GM23338 (cell line): ENCODE measurements around the gene GPC6. TPM values are rescaled to one million over a fixed set of nuclear protein-coding genes. Genes with fewer than 3 reads are reported as not detected.

Source experiments
- ATAC-seq: fragments of 200-7000 bp; cut with Tn5 transposase; 3 replicates; pipeline ENCODE4 v1.9.1; 2020
- DNase-seq: peaks from one replicate; pipeline ENCODE4 v3.0.0-alpha.2; 2015; ENCODE audit warnings: low spot score
- H2AFZ ChIP-seq: fragments of 200-600 bp; sonication (generic); 2 replicates; pipeline ENCODE4 v1.8.0; 2016; ENCODE audit warnings: antibody characterized with exemption, mild to moderate bottlenecking, moderate library complexity
- H3F3A ChIP-seq: fragments of 200-600 bp; sonication (generic); replicated peaks from 2 replicates; pipeline ENCODE4 v1.8.0; 2017; ENCODE audit warnings: antibody characterized with exemption, mixed run types, low read depth
- H3K27ac ChIP-seq: fragments of 200-600 bp; sonication (generic); 2 replicates; pipeline ENCODE4 v1.6.1; 2016; ENCODE audit warnings: low read depth
- H3K27me3 ChIP-seq: fragments of 200-600 bp; sonication (generic); 2 replicates; pipeline ENCODE4 v1.8.0; 2016; ENCODE audit warnings: mild to moderate bottlenecking, mixed run types, moderate library complexity; ENCODE audit not compliant: insufficient read depth
- H3K36me3 ChIP-seq: fragments of 200-600 bp; sonication (generic); 2 replicates; pipeline ENCODE4 v1.8.0; 2016; ENCODE audit warnings: mild to moderate bottlenecking; ENCODE audit not compliant: insufficient read depth
- H3K4me1 ChIP-seq: fragments of 200-600 bp; sonication (generic); 2 replicates; pipeline ENCODE4 v1.8.0; 2016; ENCODE audit warnings: mild to moderate bottlenecking, moderate library complexity; ENCODE audit not compliant: insufficient read depth
- H3K4me2 ChIP-seq: fragments of 200-600 bp; sonication (generic); 2 replicates; pipeline ENCODE4 v1.7.1; 2017; ENCODE audit warnings: mixed run types
- H3K4me3 ChIP-seq: fragments of 200-600 bp; sonication (generic); 2 replicates; pipeline ENCODE4 v1.6.1; 2016; ENCODE audit warnings: mixed run types
- H3K79me2 ChIP-seq: fragments of 200-600 bp; sonication (generic); replicated peaks from 2 replicates; pipeline ENCODE4 v1.8.0; 2017; ENCODE audit warnings: mild to moderate bottlenecking; ENCODE audit not compliant: insufficient read depth
- H3K9me2 ChIP-seq: fragments of 200-600 bp; sonication (generic); 2 replicates; pipeline ENCODE4 v1.8.0; 2017; ENCODE audit not compliant: insufficient read depth
- H4K20me1 ChIP-seq: fragments of 200-600 bp; sonication (generic); replicated peaks from 2 replicates; pipeline ENCODE4 v1.8.0; 2017; ENCODE audit warnings: mild to moderate bottlenecking; ENCODE audit not compliant: insufficient read depth
- H3K27ac Mint-ChIP-seq: 2 replicates; pipeline ENCODE4 v1.8.0; 2020; ENCODE audit warnings: inconsistent platforms, mild to moderate bottlenecking, moderate library complexity, mixed read lengths
- H3K27me3 Mint-ChIP-seq: 3 replicates; pipeline ENCODE4 v1.8.0; 2022; ENCODE audit warnings: low read depth, mild to moderate bottlenecking, moderate library complexity, mixed read lengths, inconsistent platforms; ENCODE audit not compliant: insufficient read depth, poor library complexity
- H3K36me3 Mint-ChIP-seq: 3 replicates; pipeline ENCODE4 v1.8.0; 2021; ENCODE audit warnings: low read depth, mild to moderate bottlenecking, inconsistent platforms, moderate library complexity, mixed read lengths
- H3K4me1 Mint-ChIP-seq: 3 replicates; pipeline ENCODE4 v1.8.0; 2020; ENCODE audit warnings: mild to moderate bottlenecking, inconsistent platforms, mixed read lengths
- H3K4me3 Mint-ChIP-seq: 3 replicates; pipeline ENCODE4 v1.8.0; 2021; ENCODE audit warnings: moderate library complexity, mild to moderate bottlenecking, inconsistent platforms, mixed read lengths
- H3K9me3 Mint-ChIP-seq: 3 replicates; pipeline ENCODE4 v1.8.0; 2020; ENCODE audit warnings: moderate library complexity, mild to moderate bottlenecking, inconsistent platforms, mixed read lengths
- CREB1 ChIP-seq: fragments of 250-450 bp; sonication (Bioruptor Pico); IDR thresholded peaks from 2 replicates; pipeline ENCODE4 v1.5.0; 2020; ENCODE audit warnings: low read depth, mild to moderate bottlenecking, moderate library complexity
- CTCF ChIP-seq, 2 experiments: fragments of 200-600 bp in 1 of 2; sonication (generic) in 1 of 2; conservative IDR thresholded peaks; 2 replicates each; pipeline versions ENCODE4 v1.5.1 to v1.6.1; 2016 to 2017; ENCODE audit warnings: antibody characterized with exemption in 2 of 2, low read depth in 2 of 2, mild to moderate bottlenecking in 2 of 2, moderate library complexity in 1 of 2
- EZH2 ChIP-seq: fragments of 200-600 bp; sonication (generic); IDR thresholded peaks from one replicate; pipeline ENCODE4 v1.8.0; 2017; ENCODE audit warnings: antibody characterized with exemption, mild to moderate bottlenecking, low read depth; ENCODE audit not compliant: unreplicated experiment
- EZH2phosphoT487 ChIP-seq: fragments of 200-600 bp; sonication (generic); IDR thresholded peaks from one replicate; pipeline ENCODE4 v1.8.1; 2018; ENCODE audit warnings: antibody characterized with exemption; ENCODE audit not compliant: unreplicated experiment
- JUNB ChIP-seq: IDR thresholded peaks from one replicate; pipeline ENCODE4 v1.6.1; 2016; ENCODE audit warnings: antibody characterized with exemption; ENCODE audit not compliant: unreplicated experiment
- NANOG ChIP-seq: IDR thresholded peaks from 2 replicates; pipeline ENCODE4 v1.6.1; 2016; ENCODE audit warnings: antibody characterized with exemption, borderline replicate concordance
- POLR2AphosphoS5 ChIP-seq: IDR thresholded peaks from 2 replicates; pipeline ENCODE4 v1.6.1; 2016; ENCODE audit warnings: antibody characterized with exemption, low read depth
- REST ChIP-seq: IDR thresholded peaks from one replicate; pipeline ENCODE4 v1.6.1; 2018; ENCODE audit warnings: antibody characterized with exemption; ENCODE audit not compliant: unreplicated experiment
- STAT1 ChIP-seq: IDR thresholded peaks from one replicate; pipeline ENCODE4 v1.6.1; 2016; ENCODE audit warnings: antibody characterized with exemption; ENCODE audit not compliant: unreplicated experiment
- ZNF114 ChIP-seq: fragments of 250-450 bp; sonication (Bioruptor Pico); IDR thresholded peaks from 2 replicates; pipeline ENCODE4 v1.5.0; 2020; ENCODE audit warnings: mild to moderate bottlenecking, moderate library complexity
- ZNF331 ChIP-seq: fragments of 250-450 bp; sonication (Bioruptor Pico); IDR thresholded peaks from 2 replicates; pipeline ENCODE4 v1.5.0; 2020; ENCODE audit warnings: low read depth, mild to moderate bottlenecking, moderate library complexity
- polyA plus RNA-seq: library from polyadenylated mRNA; unstranded; fragments of >200 nt; fragmentation: Nextera tagmentation; extraction: Ambion mirVana; gene quantifications from 2 replicates; pipeline ENCODE4 v1.2.1, GENCODE V29; 2016
- total RNA-seq: library from RNA; depleted of rRNA; stranded (reverse); fragments of >200 nt; shearing (Covaris generic); gene quantifications from 2 replicates; pipeline ENCODE4 v1.2.3, GENCODE V29; 2014

GPC6 gene
- total and polyA plus RNA-seq, 2 experiments from 2014 or later, result 6.4 to 28.6 TPM

- Mint-ChIP-seq H3K36me3 (no peaks in the 10 kb centered on the region), H3K27ac (no peak overlapping the region), H3K4me1 (peaks cover 24% of the 10 kb centered on the region), H3K4me3 (no peak overlapping the region), H3K9me3 (no peaks in the 10 kb centered on the region), H3K27me3 (no peaks in the 10 kb centered on the region)
- DNase-seq (no peak), ATAC-seq (no peak)
- H3K4me2 ChIP-seq, result no peak overlapping the region
- H3K4me3 ChIP-seq, result no peak overlapping the region
- no peaks in the 10 kb centered on the region for H3K27me3 ChIP-seq
- peaks cover 5% of the 10 kb centered on the region; the same call in 1 of the 2 replicates for H3K4me1 ChIP-seq
- no peaks in the 10 kb centered on the region for H4K20me1 ChIP-seq
- H3K36me3 ChIP-seq, result no peaks in the 10 kb centered on the region
- H3K27ac ChIP-seq, result no peak overlapping the region
- H2AFZ ChIP-seq, result no peak overlapping the region
- TF ChIP-seq ZNF114 (CRISPR knock-in tag) (no peak), REST (no peak), CTCF (conservative IDR thresholded peaks at IDR 0.05; ENCODE audit: low read depth in 2 of 2) (no peak), NANOG (no peak), POLR2AphosphoS5 (no peak)
- no peaks in the 10 kb centered on the region for H3F3A ChIP-seq
- no peaks in the 10 kb centered on the region for H3K79me2 ChIP-seq
- no peaks in the 10 kb centered on the region for H3K9me2 ChIP-seq
Measured at GRCh38 chr13:94330552-94331071, 1104.0 kb downstream of the GPC6 start.

GRCh38 chr13:94331281-94331680 is 1104.7 kb downstream of the GPC6 start:
- Histone ChIP-seq H3K4me1 (peaks cover 5% of the 10 kb centered on the region; the same call in 1 of the 2 replicates), H3K36me3 (no peaks in the 10 kb centered on the region), H3K79me2 (no peaks in the 10 kb centered on the region), H3F3A (no peaks in the 10 kb centered on the region), H3K4me2 (no peak overlapping the region), H2AFZ (no peak overlapping the region), H4K20me1 (no peaks in the 10 kb centered on the region), H3K27me3 (no peaks in the 10 kb centered on the region), H3K4me3 (no peak overlapping the region), H3K9me2 (no peaks in the 10 kb centered on the region), H3K27ac (no peak overlapping the region)
- Mint-ChIP-seq H3K9me3 (no peaks in the 10 kb centered on the region), H3K36me3 (no peaks in the 10 kb centered on the region), H3K4me1 (peaks cover 21% of the 10 kb centered on the region), H3K27ac (no peak overlapping the region), H3K27me3 (no peaks in the 10 kb centered on the region), H3K4me3 (no peak overlapping the region)
- no peak for ATAC-seq
- DNase-seq, result no peak
- TF ChIP-seq NANOG (no peak), JUNB (no peak), ZNF331 (no peak), STAT1 (no peak), EZH2phosphoT487 (no peak), CTCF (conservative IDR thresholded peaks at IDR 0.05; ENCODE audit: low read depth in 2 of 2) (no peak), POLR2AphosphoS5 (no peak), EZH2 (no peak), CREB1 (CRISPR knock-in tag) (no peak)
